Heart right ventricle (tissue), 16 donors: ENCODE data around the gene RXRB. TPM values are rescaled to one million over a fixed set of nuclear protein-coding genes. Genes with fewer than 3 reads are reported as not detected.

ENCODE experiments used
- ATAC-seq, 8 donors: fragments of 200-7000 bp; cut with Tn5 transposase; one replicate each; pipeline ENCODE4 v1.9.1; 2020; ENCODE audit warnings: mild to moderate bottlenecking in 8 of 8, moderate library complexity in 8 of 8, moderate number of reproducible peaks in 1 of 8
- DNase-seq, 2 donors: peaks; one replicate each; pipeline ENCODE4 v3.0.0-alpha.2; 2020
- H3K27ac ChIP-seq, 10 donors: fragments of 200-600 bp; sonication (generic) in 2 of 10; one replicate each; pipeline versions ENCODE4 v1.5.0 to v1.8.0; 2020 to 2022; ENCODE audit warnings: mild to moderate bottlenecking in 3 of 10
- H3K27me3 ChIP-seq, 7 donors: fragments of 200-600 bp; one replicate each; pipeline ENCODE4 v1.8.0; 2021 to 2022; ENCODE audit warnings: mild to moderate bottlenecking in 2 of 7
- H3K36me3 ChIP-seq, 9 donors: fragments of 200-600 bp; sonication (generic) in 1 of 9; one replicate each; pipeline versions ENCODE4 v1.5.0 to v1.8.0; 2020 to 2022; ENCODE audit warnings: mild to moderate bottlenecking in 2 of 9
- H3K4me1 ChIP-seq, 9 donors: fragments of 200-600 bp; sonication (generic) in 1 of 9; one replicate each; pipeline versions ENCODE4 v1.5.0 to v1.8.0; 2020 to 2022; ENCODE audit warnings: mild to moderate bottlenecking in 4 of 9
- H3K4me3 ChIP-seq, 10 donors: fragments of 200-600 bp; sonication (generic) in 2 of 10; one replicate each; pipeline versions ENCODE4 v1.5.0 to v1.8.0; 2020 to 2022; ENCODE audit warnings: mild to moderate bottlenecking in 7 of 10, moderate library complexity in 2 of 10
- H3K9me3 ChIP-seq, 11 donors: fragments of 200-600 bp in 10 of 11; sonication (generic) in 2 of 11; one replicate each; pipeline versions ENCODE4 v1.5.0 to v1.8.0; 2013 to 2022; ENCODE audit warnings: mild to moderate bottlenecking in 2 of 11, control low read depth in 1 of 11, moderate library complexity in 1 of 11
- CTCF ChIP-seq, 9 donors: fragments of 200-600 bp; sonication (generic) in 2 of 9; IDR thresholded peaks; one replicate each; pipeline versions ENCODE4 v1.5.0 to v1.8.0; 2021 to 2022; ENCODE audit warnings: antibody characterized with exemption in 9 of 9, mild to moderate bottlenecking in 5 of 9, moderate library complexity in 1 of 9
- WGBS, 2 donors: extraction: QIAGEN DNeasy Blood & Tissue Kit; methylation state at CpG; one replicate each; pipeline ENCODE4 v1.1.7; 2013; ENCODE audit warnings: inconsistent platforms in 1 of 2; 5-methylcytosine and 5-hydroxymethylcytosine counted together
- intact Hi-C, 10 donors: fragments of 100-400 bp; cut with DNase I; formaldehyde crosslinking; loops; one replicate each; pipeline versions ENCODE4 v1.11.1 to v1.14.2; 2022
- polyA plus RNA-seq, 2 donors: library from polyadenylated mRNA; stranded (reverse); fragments of 200-250 nt; gene quantifications; one replicate each; pipeline ENCODE4 v1.2.3, GENCODE V29; 2013
- total RNA-seq, 10 donors: library from RNA; stranded (reverse); fragmentation: NEBNext Ultra II Directional in 3 of 10; extraction: Animal tissue kit (Norgen Biotek cat#: 25700) in 3 of 10; gene quantifications; one replicate each; pipeline versions ENCODE4 v1.2.1 to v1.2.4, GENCODE V29; 2021 to 2023
- donor health status: Arrhythmogenic right ventricular cardiomyopathy.
- donor health status: ischemic (EF 13 %, LVEDD 7.1; RV severe dilation, severe dysfunction).
- donor health status: healthy with polysubstance abuse.
- donor health status: DM: no; HTN: yes; CAD: no.
- donor health status: DM: no; HTN: no; CAD: no.
- donor health status: ischemic (EF 25% LVEDD 6.9; RV normal size, moderate dysfunction).
- donor health status: ischemic (EF 25% LVEDD 5.7; RV mildly dilated, moderate dysfunction).
- donor health status: healthy.
- donor health status: DM: yes; HTN: yes; CAD: no.
- donor health status: Ischemic cardiomyopathy.
- donor health status: ischemic (EF 35%, LVEDD 5.7; RV mildly dilated, moderate dysfunction).
- donor health status: nonischemic (EF 11% LVEDD 7.7; RV severe dilation, severe dysfunction).
- donor health status: DM: yes; HTN: yes; CAD: no.
- donor health status: PGD.
- donor health status: ischemic (EF 29% LVEDD 5.4; RV normal size, mild dysfunction).
- donor health status: nonischemic (EF 23%, LVEDD 6.1; RV moderate dilation, normal function).

Gene RXRB
- total and polyA plus RNA-seq, 12 donors: 22.2 to 40.7 (median 33.2) TPM

- ATAC-seq (peak; percentile 10 to 45 (median 32)), DNase-seq (peak; percentile 53 to 58)
- H3K4me1 ChIP-seq: peaks cover 8 to 53% (median 35%) of the 10 kb centered on the region in 9 donors
- H3K36me3 ChIP-seq: peaks cover 0 to 45% (median 19%) of the 10 kb centered on the region in 9 donors
- peaks cover 0 to 4% (median 0%) of the 10 kb centered on the region in 7 donors for H3K27me3 ChIP-seq
- intact Hi-C loops: loop anchor here in 2 of 10 donors (10.0 kb wide), 2 partner anchors 487 to 1033 kb away; partner anchors contain the start of genes AGPAT1 (in 1 of the 2) and RNF5 (in 1 of the 2)
- peak overlapping the region; percentile 60 to 98 (median 94) for H3K4me3 ChIP-seq
- WGBS, 2 donors: 1 to 2% methylated on average over 29 of the region's 29 CpGs
- H3K27ac ChIP-seq: peak overlapping the region; percentile 79 to 99 (median 97)
- no peak for TF ChIP-seq CTCF (IDR thresholded peaks at IDR 0.05)
- H3K9me3 ChIP-seq: no peaks in the 10 kb centered on the region
Observed at GRCh38 chr6:33207552-33208090, 7.2 kb upstream of the RXRB start.

- DNase-seq (no peak), ATAC-seq (no peak)
- TF ChIP-seq CTCF (IDR thresholded peaks at IDR 0.05): no peak
- Histone ChIP-seq H3K9me3 (no peaks in the 10 kb centered on the region), H3K36me3 (peaks cover 0 to 49% (median 26%) of the 10 kb centered on the region in 9 donors), H3K27me3 (no peaks in the 10 kb centered on the region), H3K4me3 (peak overlapping the region in 9 of 10 donors; percentile 60 to 98 (median 95)), H3K27ac (peak overlapping the region in 6 of 10 donors; percentile 96 to 99 (median 98)), H3K4me1 (peaks cover 12 to 53% (median 39%) of the 10 kb centered on the region in 9 donors)
- intact Hi-C loops: loop anchor here in 2 of 10 donors (10.0 kb wide), 2 partner anchors 488 to 1032 kb away; partner anchors contain the start of genes AGPAT1 (in 1 of the 2) and RNF5 (in 1 of the 2)
- WGBS, 2 donors: 17 to 19% methylated on average over 19 to 20 of the region's 20 CpGs
Observed at GRCh38 chr6:33206864-33207551, 6.5 kb upstream of the RXRB start.

DNA sequence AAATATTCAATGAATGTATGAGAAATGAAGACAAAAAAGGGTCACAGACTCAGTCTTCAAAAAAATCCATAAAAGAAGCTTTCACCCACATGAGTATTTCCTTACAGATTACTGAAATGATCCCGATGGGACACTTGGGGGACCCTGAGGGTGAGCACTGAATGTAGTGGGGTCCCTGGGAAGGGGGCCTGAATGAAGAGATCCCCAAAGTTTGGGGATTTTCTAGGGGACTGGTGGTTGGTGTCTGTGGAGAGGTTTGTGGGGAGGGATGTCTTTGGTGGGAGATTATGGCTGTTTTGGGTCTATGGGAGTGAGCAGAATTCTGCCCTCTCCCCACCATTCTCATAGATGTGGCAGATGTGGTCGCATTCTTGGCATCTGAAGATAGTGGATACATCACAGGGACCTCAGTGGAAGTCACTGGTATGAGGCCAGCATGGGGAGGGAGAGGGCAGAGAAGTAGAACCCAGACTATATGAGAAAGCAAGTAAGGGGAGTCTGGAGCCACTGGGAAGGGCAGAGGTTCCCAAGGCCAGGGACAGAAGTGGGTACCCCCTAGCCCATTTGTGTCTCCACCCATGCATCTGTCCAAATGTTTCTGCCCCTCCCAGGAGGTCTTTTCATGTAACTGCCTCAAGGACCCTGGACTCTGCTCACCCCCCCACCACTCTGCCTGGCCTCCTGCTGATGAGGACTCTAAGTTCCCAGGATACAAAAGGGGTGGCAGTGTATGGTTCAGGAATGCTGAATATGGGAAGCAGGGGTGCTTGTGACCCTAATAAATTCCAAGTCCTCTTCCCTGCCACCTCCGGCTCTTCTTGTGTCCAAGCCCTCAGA, 5.8 kb upstream of the RXRB start:
- TF ChIP-seq CTCF (IDR thresholded peaks at IDR 0.05): no peak
- peaks cover 20 to 60% (median 45%) of the 10 kb centered on the region in 9 donors for H3K4me1 ChIP-seq
- no peaks in the 10 kb centered on the region for H3K27me3 ChIP-seq
- intact Hi-C loops: loop anchor here in 2 of 10 donors (10.0 kb wide), 2 partner anchors 489 to 1031 kb away; partner anchors contain the start of genes AGPAT1 (in 1 of the 2) and RNF5 (in 1 of the 2)
- WGBS, 2 donors: 79 to 80% methylated on average over 3 of the region's 3 CpGs
- ATAC-seq (no peak), DNase-seq (no peak)
- H3K36me3 ChIP-seq: peaks cover 0 to 47% (median 29%) of the 10 kb centered on the region in 9 donors
- H3K9me3 ChIP-seq: no peaks in the 10 kb centered on the region
- H3K4me3 ChIP-seq: no peak overlapping the region
- H3K27ac ChIP-seq: no peak overlapping the region
